HepG2 (cell line): ENCODE results near the gene RBM34. TPM values are rescaled to one million over a fixed set of nuclear protein-coding genes. Genes with fewer than 3 reads are reported as not detected.

Experiments
- GPN1 ChIP-seq: sonication (generic); formaldehyde crosslinking; IDR thresholded peaks from 2 replicates; pipeline ENCODE4 v1.5.1; 2020; ENCODE audit warnings: missing genetic modification reagents, borderline replicate concordance
- HNRNPLL ChIP-seq: fragments of 200-400 bp; formaldehyde crosslinking; IDR thresholded peaks from 2 replicates; pipeline ENCODE4 v1.6.1; 2017; ENCODE audit warnings: mild to moderate bottlenecking, low read depth, low read length; ENCODE audit not compliant: poor library complexity, severe bottlenecking
- SP2 ChIP-seq: sonication (generic); formaldehyde crosslinking; IDR thresholded peaks from 2 replicates; pipeline ENCODE4 v1.5.1; 2020; ENCODE audit warnings: mild to moderate bottlenecking, missing genetic modification reagents
- ZNF44 ChIP-seq: sonication (generic); formaldehyde crosslinking; IDR thresholded peaks from 2 replicates; pipeline ENCODE4 v1.5.1; 2020; ENCODE audit warnings: mild to moderate bottlenecking, missing genetic modification reagents
- ZNF674 ChIP-seq: sonication (generic); formaldehyde crosslinking; IDR thresholded peaks from 2 replicates; pipeline ENCODE4 v1.5.0; 2020; ENCODE audit warnings: low read depth, mild to moderate bottlenecking, missing genetic modification reagents
- polyA plus RNA-seq, 8 experiments: library from polyadenylated mRNA; depleted of rRNA in 3 of 8; stranded (reverse) in 7 of 8; unstranded in 1 of 8; fragments of >200 nt; fragmentation: Illumina TruSeq in 4 of 8; extraction: Trizol in 4 of 8; gene quantifications; 2 replicates each; pipeline versions ENCODE4 v1.2.1 to v1.2.3, GENCODE V29; 2011 to 2016; ENCODE audit warnings: low read depth in 4 of 8, missing spikeins in 1 of 8, mixed read lengths in 1 of 8; ENCODE audit not compliant: insufficient read depth in 1 of 8
- total RNA-seq, 5 experiments: library from RNA; depleted of rRNA; stranded (reverse); fragments of >200 nt; fragmentation: Illumina TruSeq; extraction: Trizol; gene quantifications; 2 replicates each; pipeline ENCODE4 v1.2.3, GENCODE V29; 2016; ENCODE audit warnings: low read depth in 1 of 5
- TF ChIP-seq, protein P1 (sequence below): sonication (generic); formaldehyde crosslinking; IDR thresholded peaks from 2 replicates; pipeline ENCODE4; 2020; ENCODE audit warnings: missing genetic modification reagents, mild to moderate bottlenecking, borderline replicate concordance
- TF ChIP-seq, protein P2 (sequence below): sonication (generic); formaldehyde crosslinking; IDR thresholded peaks from 2 replicates; pipeline ENCODE4 v1.8.0; 2022; ENCODE audit warnings: missing genetic modification reagents, mild to moderate bottlenecking, moderate library complexity, borderline replicate concordance
- TF ChIP-seq, protein P3 (sequence below): sonication (generic); formaldehyde crosslinking; IDR thresholded peaks from 2 replicates; pipeline ENCODE4 v1.4.0; 2020; ENCODE audit warnings: missing genetic modification reagents
- TF ChIP-seq, protein P4 (sequence below): sonication (generic); formaldehyde crosslinking; IDR thresholded peaks from 2 replicates; pipeline ENCODE4 v1.5.1; 2020; ENCODE audit warnings: mild to moderate bottlenecking, moderate library complexity, missing genetic modification reagents
- TF ChIP-seq, protein P5 (sequence below), 2 experiments: sonication (generic) in 1 of 2; formaldehyde crosslinking in 1 of 2; IDR thresholded peaks; 2 replicates each; pipeline versions ENCODE4 v1.4.0 to v1.6.1; 2018 to 2020; ENCODE audit warnings: missing genetic modification reagents in 2 of 2, borderline replicate concordance in 1 of 2, low read depth in 1 of 2, mild to moderate bottlenecking in 1 of 2, missing biosample characterization in 1 of 2

Gene RBM34
- total and polyA plus RNA-seq, 2 of the 13 experiments (the other 11 are each of a cell fraction or from before 2014, with no cell fraction given) = 34.7 to 73.0 TPM

DNA sequence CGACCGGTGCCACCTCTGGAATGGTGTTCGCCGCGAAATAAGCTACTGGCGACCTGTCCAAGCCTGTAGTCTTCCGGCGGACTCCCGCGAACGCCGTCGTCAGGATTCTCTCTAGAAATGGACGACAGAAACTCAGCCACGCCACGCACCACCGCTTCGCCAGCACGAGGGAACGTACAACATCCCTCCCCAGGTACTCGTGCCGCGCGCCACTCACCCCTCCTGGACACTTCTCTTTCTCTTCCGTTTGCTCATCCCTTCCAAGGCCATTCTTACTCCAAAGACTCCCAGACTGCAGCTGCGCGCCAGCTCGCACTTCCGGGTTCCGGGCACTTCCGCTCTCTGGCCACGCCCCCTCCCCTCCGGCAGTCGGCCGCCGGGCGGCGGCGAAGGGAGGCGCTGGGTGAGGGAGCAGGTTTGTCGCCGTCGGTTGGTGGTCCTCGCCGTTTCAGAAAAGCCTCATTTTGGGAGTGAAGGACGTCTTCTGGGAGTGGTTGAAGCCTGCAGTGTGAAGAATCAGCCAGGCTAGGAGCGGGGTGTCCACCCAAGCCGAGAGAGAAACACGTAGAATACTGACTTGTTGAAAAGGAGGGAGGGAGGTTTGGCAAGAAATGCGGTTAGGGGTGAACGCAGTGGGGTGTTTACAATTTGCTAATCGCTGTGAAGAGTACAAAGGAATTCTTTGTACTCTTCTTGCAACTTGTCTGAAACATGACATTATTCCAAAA, at the start of gene RBM34 (continued):
- TF ChIP-seq, protein P1, sequence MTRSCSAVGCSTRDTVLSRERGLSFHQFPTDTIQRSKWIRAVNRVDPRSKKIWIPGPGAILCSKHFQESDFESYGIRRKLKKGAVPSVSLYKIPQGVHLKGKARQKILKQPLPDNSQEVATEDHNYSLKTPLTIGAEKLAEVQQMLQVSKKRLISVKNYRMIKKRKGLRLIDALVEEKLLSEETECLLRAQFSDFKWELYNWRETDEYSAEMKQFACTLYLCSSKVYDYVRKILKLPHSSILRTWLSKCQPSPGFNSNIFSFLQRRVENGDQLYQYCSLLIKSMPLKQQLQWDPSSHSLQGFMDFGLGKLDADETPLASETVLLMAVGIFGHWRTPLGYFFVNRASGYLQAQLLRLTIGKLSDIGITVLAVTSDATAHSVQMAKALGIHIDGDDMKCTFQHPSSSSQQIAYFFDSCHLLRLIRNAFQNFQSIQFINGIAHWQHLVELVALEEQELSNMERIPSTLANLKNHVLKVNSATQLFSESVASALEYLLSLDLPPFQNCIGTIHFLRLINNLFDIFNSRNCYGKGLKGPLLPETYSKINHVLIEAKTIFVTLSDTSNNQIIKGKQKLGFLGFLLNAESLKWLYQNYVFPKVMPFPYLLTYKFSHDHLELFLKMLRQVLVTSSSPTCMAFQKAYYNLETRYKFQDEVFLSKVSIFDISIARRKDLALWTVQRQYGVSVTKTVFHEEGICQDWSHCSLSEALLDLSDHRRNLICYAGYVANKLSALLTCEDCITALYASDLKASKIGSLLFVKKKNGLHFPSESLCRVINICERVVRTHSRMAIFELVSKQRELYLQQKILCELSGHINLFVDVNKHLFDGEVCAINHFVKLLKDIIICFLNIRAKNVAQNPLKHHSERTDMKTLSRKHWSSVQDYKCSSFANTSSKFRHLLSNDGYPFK = peak; percentile 86; the same call in 1 of the 2 replicates
- TF ChIP-seq SP2 (CRISPR knock-in tag) = 0 out of 2 replicates have a peak, but pooled peaks have one; percentile 36
- TF ChIP-seq GPN1 (CRISPR knock-in tag) = no peak
- TF ChIP-seq, protein P2, sequence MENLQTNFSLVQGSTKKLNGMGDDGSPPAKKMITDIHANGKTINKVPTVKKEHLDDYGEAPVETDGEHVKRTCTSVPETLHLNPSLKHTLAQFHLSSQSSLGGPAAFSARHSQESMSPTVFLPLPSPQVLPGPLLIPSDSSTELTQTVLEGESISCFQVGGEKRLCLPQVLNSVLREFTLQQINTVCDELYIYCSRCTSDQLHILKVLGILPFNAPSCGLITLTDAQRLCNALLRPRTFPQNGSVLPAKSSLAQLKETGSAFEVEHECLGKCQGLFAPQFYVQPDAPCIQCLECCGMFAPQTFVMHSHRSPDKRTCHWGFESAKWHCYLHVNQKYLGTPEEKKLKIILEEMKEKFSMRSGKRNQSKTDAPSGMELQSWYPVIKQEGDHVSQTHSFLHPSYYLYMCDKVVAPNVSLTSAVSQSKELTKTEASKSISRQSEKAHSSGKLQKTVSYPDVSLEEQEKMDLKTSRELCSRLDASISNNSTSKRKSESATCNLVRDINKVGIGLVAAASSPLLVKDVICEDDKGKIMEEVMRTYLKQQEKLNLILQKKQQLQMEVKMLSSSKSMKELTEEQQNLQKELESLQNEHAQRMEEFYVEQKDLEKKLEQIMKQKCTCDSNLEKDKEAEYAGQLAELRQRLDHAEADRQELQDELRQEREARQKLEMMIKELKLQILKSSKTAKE (CRISPR knock-in tag) = no peak
- TF ChIP-seq ZNF674 (CRISPR knock-in tag) = no peak
- TF ChIP-seq, protein P3, sequence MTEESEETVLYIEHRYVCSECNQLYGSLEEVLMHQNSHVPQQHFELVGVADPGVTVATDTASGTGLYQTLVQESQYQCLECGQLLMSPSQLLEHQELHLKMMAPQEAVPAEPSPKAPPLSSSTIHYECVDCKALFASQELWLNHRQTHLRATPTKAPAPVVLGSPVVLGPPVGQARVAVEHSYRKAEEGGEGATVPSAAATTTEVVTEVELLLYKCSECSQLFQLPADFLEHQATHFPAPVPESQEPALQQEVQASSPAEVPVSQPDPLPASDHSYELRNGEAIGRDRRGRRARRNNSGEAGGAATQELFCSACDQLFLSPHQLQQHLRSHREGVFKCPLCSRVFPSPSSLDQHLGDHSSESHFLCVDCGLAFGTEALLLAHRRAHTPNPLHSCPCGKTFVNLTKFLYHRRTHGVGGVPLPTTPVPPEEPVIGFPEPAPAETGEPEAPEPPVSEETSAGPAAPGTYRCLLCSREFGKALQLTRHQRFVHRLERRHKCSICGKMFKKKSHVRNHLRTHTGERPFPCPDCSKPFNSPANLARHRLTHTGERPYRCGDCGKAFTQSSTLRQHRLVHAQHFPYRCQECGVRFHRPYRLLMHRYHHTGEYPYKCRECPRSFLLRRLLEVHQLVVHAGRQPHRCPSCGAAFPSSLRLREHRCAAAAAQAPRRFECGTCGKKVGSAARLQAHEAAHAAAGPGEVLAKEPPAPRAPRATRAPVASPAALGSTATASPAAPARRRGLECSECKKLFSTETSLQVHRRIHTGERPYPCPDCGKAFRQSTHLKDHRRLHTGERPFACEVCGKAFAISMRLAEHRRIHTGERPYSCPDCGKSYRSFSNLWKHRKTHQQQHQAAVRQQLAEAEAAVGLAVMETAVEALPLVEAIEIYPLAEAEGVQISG (CRISPR knock-in tag) = peak; percentile 89
- peak; percentile 84 for TF ChIP-seq HNRNPLL
- TF ChIP-seq, protein P4, sequence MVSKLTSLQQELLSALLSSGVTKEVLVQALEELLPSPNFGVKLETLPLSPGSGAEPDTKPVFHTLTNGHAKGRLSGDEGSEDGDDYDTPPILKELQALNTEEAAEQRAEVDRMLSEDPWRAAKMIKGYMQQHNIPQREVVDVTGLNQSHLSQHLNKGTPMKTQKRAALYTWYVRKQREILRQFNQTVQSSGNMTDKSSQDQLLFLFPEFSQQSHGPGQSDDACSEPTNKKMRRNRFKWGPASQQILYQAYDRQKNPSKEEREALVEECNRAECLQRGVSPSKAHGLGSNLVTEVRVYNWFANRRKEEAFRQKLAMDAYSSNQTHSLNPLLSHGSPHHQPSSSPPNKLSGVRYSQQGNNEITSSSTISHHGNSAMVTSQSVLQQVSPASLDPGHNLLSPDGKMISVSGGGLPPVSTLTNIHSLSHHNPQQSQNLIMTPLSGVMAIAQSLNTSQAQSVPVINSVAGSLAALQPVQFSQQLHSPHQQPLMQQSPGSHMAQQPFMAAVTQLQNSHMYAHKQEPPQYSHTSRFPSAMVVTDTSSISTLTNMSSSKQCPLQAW = peak; percentile 94
- peak; percentile 93; the same call in 1 of the 2 replicates for TF ChIP-seq ZNF44 (CRISPR knock-in tag)
- TF ChIP-seq, protein P5, sequence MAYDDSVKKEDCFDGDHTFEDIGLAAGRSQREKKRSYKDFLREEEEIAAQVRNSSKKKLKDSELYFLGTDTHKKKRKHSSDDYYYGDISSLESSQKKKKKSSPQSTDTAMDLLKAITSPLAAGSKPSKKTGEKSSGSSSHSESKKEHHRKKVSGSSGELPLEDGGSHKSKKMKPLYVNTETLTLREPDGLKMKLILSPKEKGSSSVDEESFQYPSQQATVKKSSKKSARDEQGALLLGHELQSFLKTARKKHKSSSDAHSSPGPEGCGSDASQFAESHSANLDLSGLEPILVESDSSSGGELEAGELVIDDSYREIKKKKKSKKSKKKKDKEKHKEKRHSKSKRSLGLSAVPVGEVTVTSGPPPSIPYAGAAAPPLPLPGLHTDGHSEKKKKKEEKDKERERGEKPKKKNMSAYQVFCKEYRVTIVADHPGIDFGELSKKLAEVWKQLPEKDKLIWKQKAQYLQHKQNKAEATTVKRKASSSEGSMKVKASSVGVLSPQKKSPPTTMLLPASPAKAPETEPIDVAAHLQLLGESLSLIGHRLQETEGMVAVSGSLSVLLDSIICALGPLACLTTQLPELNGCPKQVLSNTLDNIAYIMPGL (CRISPR knock-in tag; IDR thresholded peaks at IDR 0.05; ENCODE audit: borderline replicate concordance in 1 of 2, low read depth in 1 of 2) = peak; percentile 75 to 88; a peak in 3 of 4 replicates
